IMR-90 (cell line): Measurements from ENCODE around the gene TTC23L. TPM values are rescaled to one million over a fixed set of nuclear protein-coding genes. Genes with fewer than 3 reads are reported as not detected.

Experiments used
- ATAC-seq: fragments of 200-7000 bp; cut with Tn5 transposase; 2 replicates; pipeline ENCODE4 v1.9.1; 2020; ENCODE audit warnings: low read depth, mild to moderate bottlenecking, moderate library complexity
- BruUV-seq: library from RNA; stranded (reverse); fragments of 400-500 nt; replicated peaks from 2 replicates; lab custom pipeline; 2021; lab: Mats Ljungman, UMichigan
- CTCF ChIA-PET: fragments of 300-600 bp; formaldehyde crosslinking; extraction: SDS; loops from one replicate; lab custom pipeline; 2021; ENCODE audit warnings: antibody characterized with exemption; lab: Yijun Ruan, JAX
- POLR2A ChIA-PET: fragments of 300-600 bp; sonication (Branson Sonifier 250); formaldehyde crosslinking; loops from one replicate; lab custom pipeline; 2022; ENCODE audit warnings: antibody characterized with exemption; ENCODE audit not compliant: unreplicated experiment; lab: Charles Lee
- DNase-seq: peaks from one replicate; pipeline ENCODE4 v3.0.0; 2013
- H2AFZ ChIP-seq: replicated peaks from 2 replicates; pipeline ENCODE3; 2013; ENCODE audit warnings: low read length, mild to moderate bottlenecking; ENCODE audit not compliant: poor library complexity
- H2AK5ac ChIP-seq: 2 replicates; pipeline ENCODE4 v1.6.1; 2013; ENCODE audit warnings: low read depth, low read length, inconsistent platforms
- H2AK9ac ChIP-seq: replicated peaks from 2 replicates; pipeline ENCODE3; 2013; ENCODE audit warnings: mild to moderate bottlenecking, low read depth, low read length, moderate library complexity; ENCODE audit not compliant: poor library complexity
- H2BK120ac ChIP-seq: 2 replicates; pipeline ENCODE4 v1.6.1; 2013; ENCODE audit warnings: low read depth, low read length, inconsistent platforms
- H2BK15ac ChIP-seq: 3 replicates; pipeline ENCODE4 v1.6.1; 2013; ENCODE audit warnings: low read depth, low read length, inconsistent platforms
- H2BK20ac ChIP-seq: 2 replicates; pipeline ENCODE4 v1.6.1; 2013; ENCODE audit warnings: low read depth, mild to moderate bottlenecking, inconsistent platforms, low read length, moderate library complexity
- H2BK5ac ChIP-seq: 2 replicates; pipeline ENCODE4 v1.6.1; 2013; ENCODE audit warnings: mild to moderate bottlenecking, low read depth, low read length, inconsistent platforms; ENCODE audit not compliant: poor library complexity, severe bottlenecking
- H3K14ac ChIP-seq: replicated peaks from 2 replicates; pipeline ENCODE4 v1.6.1; 2013; ENCODE audit warnings: low read depth, low read length, inconsistent platforms
- H3K18ac ChIP-seq: 2 replicates; pipeline ENCODE4 v1.6.1; 2013; ENCODE audit warnings: low read depth, low read length, control low read depth
- H3K23ac ChIP-seq: 2 replicates; pipeline ENCODE4 v1.6.1; 2013; ENCODE audit warnings: low read depth, low read length, inconsistent platforms
- H3K27ac ChIP-seq: 2 replicates; pipeline ENCODE4 v1.5.1; 2013; ENCODE audit warnings: mild to moderate bottlenecking, control low read depth, low read length; ENCODE audit not compliant: insufficient read depth
- H3K27me3 ChIP-seq: 2 replicates; pipeline ENCODE4 v1.6.1; 2013; ENCODE audit warnings: low read length; ENCODE audit not compliant: control insufficient read depth, insufficient read depth
- H3K36me3 ChIP-seq: 2 replicates; pipeline ENCODE4 v1.6.1; 2013; ENCODE audit warnings: low read length, mixed read lengths; ENCODE audit not compliant: control insufficient read depth, insufficient read depth
- H3K4ac ChIP-seq: 2 replicates; pipeline ENCODE4 v1.6.1; 2013; ENCODE audit warnings: low read depth, low read length, inconsistent platforms
- H3K4me1 ChIP-seq: 2 replicates; pipeline ENCODE4 v1.6.1; 2013; ENCODE audit warnings: low read length, mixed read lengths; ENCODE audit not compliant: control insufficient read depth, insufficient read depth
- H3K4me2 ChIP-seq: 2 replicates; pipeline ENCODE4 v1.6.1; 2013; ENCODE audit warnings: low read depth, mild to moderate bottlenecking, control low read depth, low read length, moderate library complexity
- H3K4me3 ChIP-seq: 2 replicates; pipeline ENCODE4 v1.5.1; 2013; ENCODE audit warnings: low read depth, mild to moderate bottlenecking, control low read depth, low read length, moderate library complexity; ENCODE audit not compliant: insufficient read depth
- H3K56ac ChIP-seq: 2 replicates; pipeline ENCODE4 v1.6.1; 2013; ENCODE audit warnings: low read length, inconsistent platforms; ENCODE audit not compliant: insufficient read depth; ENCODE audit errors: extremely low read depth
- H3K79me1 ChIP-seq, 2 experiments: 2 replicates each; pipeline ENCODE4 v1.6.1; 2013; ENCODE audit warnings: low read length in 2 of 2, inconsistent platforms in 1 of 2, low read depth in 1 of 2
- H3K9ac ChIP-seq: 2 replicates; pipeline ENCODE4 v1.6.1; 2013; ENCODE audit warnings: low read depth, low read length, control low read depth
- H3K9me1 ChIP-seq: 2 replicates; pipeline ENCODE4 v1.6.1; 2013; ENCODE audit warnings: low read length, inconsistent platforms; ENCODE audit not compliant: insufficient read depth
- H3K9me3 ChIP-seq: 2 replicates; pipeline ENCODE4 v1.6.1; 2013; ENCODE audit warnings: low read length; ENCODE audit not compliant: control insufficient read depth, insufficient read depth
- H4K20me1 ChIP-seq: 2 replicates; pipeline ENCODE4 v1.6.1; 2013; ENCODE audit warnings: low read length, inconsistent platforms; ENCODE audit not compliant: insufficient read depth
- H4K5ac ChIP-seq: 2 replicates; pipeline ENCODE4 v1.6.1; 2013; ENCODE audit warnings: mild to moderate bottlenecking, low read depth, low read length, control low read depth
- H4K8ac ChIP-seq, 2 experiments: 2 replicates each; pipeline ENCODE4 v1.6.1; 2013; ENCODE audit warnings: low read depth in 2 of 2, low read length in 2 of 2, control low read depth in 1 of 2, inconsistent platforms in 1 of 2
- H4K91ac ChIP-seq: 2 replicates; pipeline ENCODE4 v1.6.1; 2013; ENCODE audit warnings: low read depth, low read length, inconsistent platforms; ENCODE audit not compliant: insufficient read depth
- BHLHE40 ChIP-seq: fragments of 150-350 bp; IDR thresholded peaks from 2 replicates; pipeline ENCODE4 v1.6.1; 2016; ENCODE audit warnings: mild to moderate bottlenecking, low read depth, low read length
- CEBPB ChIP-seq: IDR thresholded peaks from 2 replicates; pipeline ENCODE4 v1.6.1; 2012; ENCODE audit warnings: low read depth, low read length, improper control_type of control experiment
- CHD1 ChIP-seq: IDR thresholded peaks from 2 replicates; pipeline ENCODE4 v1.6.1; 2012; ENCODE audit warnings: low read depth, low read length, improper control_type of control experiment
- CTCF ChIP-seq: conservative IDR thresholded peaks from 2 replicates; pipeline ENCODE4 v1.5.1; 2012; ENCODE audit warnings: mild to moderate bottlenecking, low read depth, low read length, improper control_type of control experiment
- ELK1 ChIP-seq: fragments of 150-350 bp; IDR thresholded peaks from 2 replicates; pipeline ENCODE4 v1.6.1; 2016; ENCODE audit warnings: low read depth, mild to moderate bottlenecking, low read length, moderate library complexity, borderline replicate concordance
- FOS ChIP-seq: fragments of 150-350 bp; IDR thresholded peaks from 2 replicates; pipeline ENCODE4 v1.6.1; 2016; ENCODE audit warnings: low read depth, low read length
- MAFK ChIP-seq: IDR thresholded peaks from 2 replicates; pipeline ENCODE4 v1.6.1; 2012; ENCODE audit warnings: low read depth, low read length, improper control_type of control experiment
- MAZ ChIP-seq: IDR thresholded peaks from 2 replicates; pipeline ENCODE4 v1.6.1; 2012; ENCODE audit warnings: low read depth, mild to moderate bottlenecking, low read length, improper control_type of control experiment, moderate library complexity, borderline replicate concordance
- MXI1 ChIP-seq: IDR thresholded peaks from 2 replicates; pipeline ENCODE4 v1.6.1; 2012; ENCODE audit warnings: low read depth, mild to moderate bottlenecking, low read length, moderate library complexity, borderline replicate concordance
- NFE2L2 ChIP-seq: fragments of 150-350 bp; IDR thresholded peaks from 2 replicates; pipeline ENCODE4 v1.6.1; 2016; ENCODE audit warnings: low read depth, mild to moderate bottlenecking, low read length
- POLR2A ChIP-seq: IDR thresholded peaks from 2 replicates; pipeline ENCODE4 v1.6.1; 2012; ENCODE audit warnings: mild to moderate bottlenecking, low read depth, low read length
- RAD21 ChIP-seq: IDR thresholded peaks from 2 replicates; pipeline ENCODE4 v1.6.1; 2012; ENCODE audit warnings: low read length, improper control_type of control experiment
- RCOR1 ChIP-seq: IDR thresholded peaks from 2 replicates; pipeline ENCODE4 v1.6.1; 2012; ENCODE audit warnings: mild to moderate bottlenecking, low read length, improper control_type of control experiment; ENCODE audit not compliant: insufficient replicate concordance
- RFX5 ChIP-seq: IDR thresholded peaks from 2 replicates; pipeline ENCODE4 v1.8.0; 2012; ENCODE audit warnings: low read depth, mild to moderate bottlenecking, low read length, moderate library complexity
- SMC3 ChIP-seq: fragments of 150-350 bp; IDR thresholded peaks from 2 replicates; pipeline ENCODE4 v1.6.1; 2016; ENCODE audit warnings: low read depth, mild to moderate bottlenecking, antibody characterized with exemption, low read length, moderate library complexity
- USF2 ChIP-seq: fragments of 150-350 bp; IDR thresholded peaks from 2 replicates; pipeline ENCODE4 v1.6.1; 2017; ENCODE audit warnings: mild to moderate bottlenecking, antibody characterized with exemption, low read length, low read depth
- WGBS, 2 experiments: methylation state at CpG; one replicate each; pipeline versions ENCODE4 v1.1.5 to v1.1.7; 2013; ENCODE audit warnings: missing lambda C conversion rate in 2 of 2; ENCODE audit not compliant: insufficient read length in 1 of 2; ENCODE audit errors: extremely low coverage in 2 of 2; 5-methylcytosine and 5-hydroxymethylcytosine counted together
- dilution Hi-C: fragments of 300-500 bp; cut with HindIII; formaldehyde crosslinking; loops from one replicate; pipeline ENCODE4 v1.14.3; 2018; ENCODE audit warnings: low sequenced_read_pairs; ENCODE audit not compliant: unreplicated experiment
- in situ Hi-C: fragments of 300-500 bp; cut with MboI; formaldehyde crosslinking; loops from 3 replicates; pipeline ENCODE4 v1.14.3; 2019; ENCODE audit warnings: low sequenced_read_pairs, inconsistent platforms, mixed read lengths
- intact Hi-C: fragments of 100-400 bp; cut with micrococcal nuclease; formaldehyde crosslinking; loops from 2 replicates; pipeline ENCODE4 v1.10.0; 2022
- polyA plus RNA-seq, 3 experiments: library from polyadenylated mRNA; depleted of rRNA; stranded (reverse); fragments of >200 nt; gene quantifications; 2 replicates each; pipeline ENCODE4 v1.2.3, GENCODE V29; 2012; ENCODE audit warnings: low replicate concordance in 1 of 3
- total RNA-seq: library from RNA; depleted of rRNA; stranded (reverse); fragments of >200 nt; gene quantifications from 2 replicates; pipeline ENCODE4 v1.2.3, GENCODE V29; 2012

Gene TTC23L
- total and polyA plus RNA-seq, 2 of the 4 experiments (the other 2 are of a cell fraction) = under 0.01 TPM; not detected in 1

GRCh38 chr5:34889394-34889793, 50.4 kb downstream of the TTC23L start:
- H3K9ac ChIP-seq = no peak overlapping the region
- CTCF ChIA-PET = no interaction called here
- in situ Hi-C loops = loop anchor here (25.0 kb wide), 1 partner anchor 902 kb away; the partner anchor contains the start of gene SLC45A2
- no peak overlapping the region for H3K23ac ChIP-seq
- H3K4ac ChIP-seq = no peak overlapping the region
- H3K4me3 ChIP-seq = no peak overlapping the region
- dilution Hi-C loops = no loop called here
- intact Hi-C loops = no loop called here
- no peaks in the 10 kb centered on the region for H3K36me3 ChIP-seq
- H4K5ac ChIP-seq = no peak overlapping the region
- no peak overlapping the region for H4K8ac ChIP-seq
- no peaks in the 10 kb centered on the region for H3K9me1 ChIP-seq
- BruUV-seq = no TSS peak
- H2BK120ac ChIP-seq = no peak overlapping the region
- H3K9me3 ChIP-seq = no peaks in the 10 kb centered on the region
- H3K27ac ChIP-seq = no peak overlapping the region
- no peak overlapping the region for H2BK5ac ChIP-seq
- no peak overlapping the region for H3K14ac ChIP-seq
- H2BK20ac ChIP-seq = no peak overlapping the region
- no peaks in the 10 kb centered on the region for H3K79me1 ChIP-seq
- no peak overlapping the region for H3K56ac ChIP-seq
- no peak overlapping the region for H3K18ac ChIP-seq
- no peak for DNase-seq
- no peaks in the 10 kb centered on the region for H3K4me1 ChIP-seq
- H4K91ac ChIP-seq = no peak overlapping the region
- POLR2A ChIA-PET = no interaction called here
- TF ChIP-seq CTCF = no peak
- TF ChIP-seq MAFK = no peak
- no peak for TF ChIP-seq CEBPB
- TF ChIP-seq RAD21 = no peak
- TF ChIP-seq POLR2A = no peak
- no peak for TF ChIP-seq RFX5
- TF ChIP-seq CHD1 = no peak
- TF ChIP-seq BHLHE40 = no peak
- no peak for TF ChIP-seq ELK1
- no peak for TF ChIP-seq MXI1
- no peak for TF ChIP-seq RCOR1
- TF ChIP-seq USF2 = no peak
- TF ChIP-seq MAZ = no peak
- TF ChIP-seq SMC3 = no peak
- no peak for TF ChIP-seq FOS
- no peak for TF ChIP-seq NFE2L2
- no peak overlapping the region for H3K4me2 ChIP-seq
- peaks cover 2% of the 10 kb centered on the region; the same call in 1 of the 2 replicates for H3K27me3 ChIP-seq
- no CpG with 5 or more reads among the region's 1 CpG for WGBS, 2 experiments
- no peak overlapping the region for H2AK9ac ChIP-seq
- H2AK5ac ChIP-seq = no peak overlapping the region
- H2AFZ ChIP-seq = no peak overlapping the region
- no peak overlapping the region for H2BK15ac ChIP-seq
- no peak for ATAC-seq
- no peaks in the 10 kb centered on the region for H4K20me1 ChIP-seq
